Measurements from ENCODE around the gene GON4L.

GRCh38 chr1:155888481-155888880 is 31.5 kb upstream of the GON4L start:
- TF ChIP-seq CTCF (optimal IDR thresholded peaks at IDR 0.05 in 1 of 3, IDR thresholded peaks at IDR 0.05 in 1 of 3, conservative IDR thresholded peaks at IDR 0.05 in 1 of 3; ENCODE audit: extremely low read depth in 1 of 3, insufficient read depth in 2 of 3, low read length in 3 of 3) (no peak), EZH2 (IDR thresholded peaks at IDR 0.05; ENCODE audit: low read length) (no peak)
